OCI-LY7 (cell line): ENCODE results near the gene VAMP5. TPM values are rescaled to one million over a fixed set of nuclear protein-coding genes. Genes with fewer than 3 reads are reported as not detected.

Experiments used
- BruUV-seq: library from RNA; stranded (reverse); fragments of 400-500 nt; replicated peaks from 2 replicates; lab custom pipeline; 2021; lab: Mats Ljungman, UMichigan
- CTCF ChIA-PET: fragments of 300-600 bp; sonication (Branson Sonifier 250); formaldehyde crosslinking; loops from one replicate; lab custom pipeline; 2022; ENCODE audit warnings: antibody characterized with exemption; ENCODE audit not compliant: unreplicated experiment; lab: Charles Lee
- POLR2A ChIA-PET: fragments of 300-600 bp; sonication (Branson Sonifier 250); formaldehyde crosslinking; loops from one replicate; lab custom pipeline; 2022; ENCODE audit warnings: antibody characterized with exemption; lab: Charles Lee
- DNase-seq: peaks from one replicate; pipeline ENCODE4 v3.0.0-alpha.2; 2015; ENCODE audit warnings: low spot score
- H2AFZ ChIP-seq: fragments of 200-600 bp; sonication (generic), shearing (Covaris generic); 2 replicates; pipeline ENCODE4 v1.6.1; 2014; ENCODE audit warnings: mild to moderate bottlenecking, antibody characterized with exemption, low read length, moderate library complexity
- H3K27ac ChIP-seq: fragments of 200-600 bp; sonication (generic); 2 replicates; pipeline ENCODE4 v1.5.1; 2014; ENCODE audit warnings: mixed run types, low read depth, mild to moderate bottlenecking, moderate library complexity, low read length, inconsistent platforms; ENCODE audit not compliant: poor library complexity, severe bottlenecking
- H3K36me3 ChIP-seq: fragments of 200-600 bp; sonication (generic); 2 replicates; pipeline ENCODE4 v1.6.1; 2014; ENCODE audit warnings: mild to moderate bottlenecking, antibody characterized with exemption, low read length, moderate library complexity, mixed read lengths; ENCODE audit not compliant: insufficient read depth
- H3K4me1 ChIP-seq: fragments of 200-600 bp; sonication (generic); 2 replicates; pipeline ENCODE4 v1.5.1; 2014; ENCODE audit warnings: mild to moderate bottlenecking, low read length; ENCODE audit not compliant: insufficient read depth, poor library complexity, severe bottlenecking
- H3K4me2 ChIP-seq: fragments of 200-600 bp; sonication (generic); 2 replicates; pipeline ENCODE4 v1.6.1; 2014; ENCODE audit warnings: mild to moderate bottlenecking, low read length
- H3K4me3 ChIP-seq: fragments of 200-600 bp; sonication (generic); 2 replicates; pipeline ENCODE4 v1.5.1; 2014; ENCODE audit warnings: mild to moderate bottlenecking, low read depth, low read length; ENCODE audit not compliant: poor library complexity, severe bottlenecking
- H3K79me2 ChIP-seq: fragments of 200-600 bp; sonication (generic); 2 replicates; pipeline ENCODE4 v1.6.1; 2016; ENCODE audit warnings: low read depth, mild to moderate bottlenecking, low read length, moderate library complexity, mixed read lengths; ENCODE audit not compliant: insufficient read depth
- H3K9me2 ChIP-seq: fragments of 200-600 bp; sonication (generic); 2 replicates; pipeline ENCODE4 v1.6.1; 2016; ENCODE audit warnings: mild to moderate bottlenecking, low read length, mixed read lengths; ENCODE audit not compliant: insufficient read depth
- H3K9me3 ChIP-seq: fragments of 200-600 bp; sonication (generic); 2 replicates; pipeline ENCODE4 v1.6.1; 2014; ENCODE audit warnings: mild to moderate bottlenecking, mixed run types, low read length, mixed read lengths
- H4K20me1 ChIP-seq: fragments of 200-600 bp; sonication (generic); 2 replicates; pipeline ENCODE4 v1.6.1; 2014; ENCODE audit warnings: mild to moderate bottlenecking, antibody characterized with exemption, low read length, moderate library complexity, mixed read lengths; ENCODE audit not compliant: insufficient read depth
- EZH2phosphoT487 ChIP-seq: fragments of 200-600 bp; sonication (generic); IDR thresholded peaks from 2 replicates; pipeline ENCODE4 v1.6.1; 2018; ENCODE audit warnings: low read depth, borderline replicate concordance, mild to moderate bottlenecking, mixed run types, antibody characterized with exemption, low read length, moderate library complexity, mixed read lengths
- intact Hi-C: fragments of 100-400 bp; cut with micrococcal nuclease; formaldehyde crosslinking; loops from one replicate; pipeline ENCODE4 v1.10.0; 2022; ENCODE audit not compliant: unreplicated experiment
- total RNA-seq, 2 experiments: library from RNA; depleted of rRNA in 1 of 2; stranded (reverse); fragments of >200 nt in 1 of 2; shearing (Covaris generic) in 1 of 2; gene quantifications; 2 replicates each; pipeline ENCODE4 v1.2.3, GENCODE V29; 2014 to 2022
- TF ChIP-seq, protein P1 (sequence below): fragments of 200-600 bp; sonication (generic); conservative IDR thresholded peaks from 2 replicates; pipeline ENCODE4 v1.5.1; 2014; ENCODE audit warnings: mild to moderate bottlenecking, antibody characterized with exemption, low read length, moderate library complexity, mixed read lengths

VAMP5 gene
- total RNA-seq, 2 experiments from 2014 or later, result 3.0 to 3.9 TPM

GRCh38 chr2:85600951-85601770, 16.9 kb downstream of the VAMP5 start:
- ChIA-PET CTCF (no interaction called here), POLR2A (interaction anchor here (0.7 kb wide), 1 partner anchor 12 kb away, joined by 3 read pairs; no protein-coding TSS in a partner anchor)
- no peak for TF ChIP-seq EZH2phosphoT487
- TF ChIP-seq, protein P1, sequence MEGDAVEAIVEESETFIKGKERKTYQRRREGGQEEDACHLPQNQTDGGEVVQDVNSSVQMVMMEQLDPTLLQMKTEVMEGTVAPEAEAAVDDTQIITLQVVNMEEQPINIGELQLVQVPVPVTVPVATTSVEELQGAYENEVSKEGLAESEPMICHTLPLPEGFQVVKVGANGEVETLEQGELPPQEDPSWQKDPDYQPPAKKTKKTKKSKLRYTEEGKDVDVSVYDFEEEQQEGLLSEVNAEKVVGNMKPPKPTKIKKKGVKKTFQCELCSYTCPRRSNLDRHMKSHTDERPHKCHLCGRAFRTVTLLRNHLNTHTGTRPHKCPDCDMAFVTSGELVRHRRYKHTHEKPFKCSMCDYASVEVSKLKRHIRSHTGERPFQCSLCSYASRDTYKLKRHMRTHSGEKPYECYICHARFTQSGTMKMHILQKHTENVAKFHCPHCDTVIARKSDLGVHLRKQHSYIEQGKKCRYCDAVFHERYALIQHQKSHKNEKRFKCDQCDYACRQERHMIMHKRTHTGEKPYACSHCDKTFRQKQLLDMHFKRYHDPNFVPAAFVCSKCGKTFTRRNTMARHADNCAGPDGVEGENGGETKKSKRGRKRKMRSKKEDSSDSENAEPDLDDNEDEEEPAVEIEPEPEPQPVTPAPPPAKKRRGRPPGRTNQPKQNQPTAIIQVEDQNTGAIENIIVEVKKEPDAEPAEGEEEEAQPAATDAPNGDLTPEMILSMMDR, result no peak
- no peaks in the 10 kb centered on the region for H3K9me3 ChIP-seq
- no peak overlapping the region for H2AFZ ChIP-seq
- DNase-seq, result no peak
- H3K4me1 ChIP-seq, result peaks cover 26% of the 10 kb centered on the region
- intact Hi-C loops, result no loop called here
- H3K27ac ChIP-seq, result no peak overlapping the region
- peaks cover 7% of the 10 kb centered on the region; the same call in 1 of the 2 replicates for H3K79me2 ChIP-seq
- H3K4me2 ChIP-seq, result peak overlapping the region; percentile 71; the same call in 1 of the 2 replicates
- H4K20me1 ChIP-seq, result no peaks in the 10 kb centered on the region; the same call in 1 of the 2 replicates
- no peak overlapping the region for H3K4me3 ChIP-seq
- peaks cover 13% of the 10 kb centered on the region for H3K36me3 ChIP-seq
- BruUV-seq, result no TSS peak
- H3K9me2 ChIP-seq, result no peaks in the 10 kb centered on the region

GRCh38 chr2:85601771-85602475, 17.7 kb downstream of the VAMP5 start:
- H3K27ac ChIP-seq, result no peak overlapping the region

More at GRCh38 chr2:85601771-85602475, 17.7 kb downstream of the VAMP5 start:
- Histone ChIP-seq H2AFZ (no peak overlapping the region), H3K36me3 (peaks cover 18% of the 10 kb centered on the region), H3K4me2 (peak overlapping the region; percentile 71), H3K79me2 (no peaks in the 10 kb centered on the region), H3K9me3 (no peaks in the 10 kb centered on the region), H3K4me1 (peaks cover 19% of the 10 kb centered on the region), H3K9me2 (no peaks in the 10 kb centered on the region), H4K20me1 (no peaks in the 10 kb centered on the region; the same call in 1 of the 2 replicates), H3K4me3 (peak overlapping the region; percentile 72)
- no peak for TF ChIP-seq EZH2phosphoT487
- TF ChIP-seq, protein P1, result no peak
- ChIA-PET CTCF (no interaction called here), POLR2A (interaction anchor here (0.7 kb wide), 1 partner anchor 11 kb away, joined by 3 read pairs; no protein-coding TSS in a partner anchor)
- BruUV-seq, result no TSS peak
- intact Hi-C loops, result loop anchor here (2.0 kb wide), 2 partner anchors 23 to 41 kb away; partner anchors contain the start of gene GGCX
- no peak for DNase-seq
